Measurements from ENCODE around the gene SLC22A3. TPM values are rescaled to one million over a fixed set of nuclear protein-coding genes. Genes with fewer than 3 reads are reported as not detected.

SLC22A3 gene
- total and polyA plus RNA-seq, 3 donors from 2014 or later: 5.7 to 10.3 (median 6.9) TPM

- WGBS, 2 donors: 77 to 84% methylated on average over 6 of the region's 6 CpGs
- intact Hi-C loops (cut with DNase I; ENCODE audit: low total_unique reads): loop anchor here (10.0 kb wide), 1 partner anchor 590 kb away; no protein-coding TSS in a partner anchor
- TF ChIP-seq, protein P1, sequence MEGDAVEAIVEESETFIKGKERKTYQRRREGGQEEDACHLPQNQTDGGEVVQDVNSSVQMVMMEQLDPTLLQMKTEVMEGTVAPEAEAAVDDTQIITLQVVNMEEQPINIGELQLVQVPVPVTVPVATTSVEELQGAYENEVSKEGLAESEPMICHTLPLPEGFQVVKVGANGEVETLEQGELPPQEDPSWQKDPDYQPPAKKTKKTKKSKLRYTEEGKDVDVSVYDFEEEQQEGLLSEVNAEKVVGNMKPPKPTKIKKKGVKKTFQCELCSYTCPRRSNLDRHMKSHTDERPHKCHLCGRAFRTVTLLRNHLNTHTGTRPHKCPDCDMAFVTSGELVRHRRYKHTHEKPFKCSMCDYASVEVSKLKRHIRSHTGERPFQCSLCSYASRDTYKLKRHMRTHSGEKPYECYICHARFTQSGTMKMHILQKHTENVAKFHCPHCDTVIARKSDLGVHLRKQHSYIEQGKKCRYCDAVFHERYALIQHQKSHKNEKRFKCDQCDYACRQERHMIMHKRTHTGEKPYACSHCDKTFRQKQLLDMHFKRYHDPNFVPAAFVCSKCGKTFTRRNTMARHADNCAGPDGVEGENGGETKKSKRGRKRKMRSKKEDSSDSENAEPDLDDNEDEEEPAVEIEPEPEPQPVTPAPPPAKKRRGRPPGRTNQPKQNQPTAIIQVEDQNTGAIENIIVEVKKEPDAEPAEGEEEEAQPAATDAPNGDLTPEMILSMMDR (IDR thresholded peaks at IDR 0.05): no peak
- no peak for TF ChIP-seq POLR2A (IDR thresholded peaks at IDR 0.05)
Measured at GRCh38 chr6:160454303-160454702, 106.1 kb downstream of the SLC22A3 start.

DNA sequence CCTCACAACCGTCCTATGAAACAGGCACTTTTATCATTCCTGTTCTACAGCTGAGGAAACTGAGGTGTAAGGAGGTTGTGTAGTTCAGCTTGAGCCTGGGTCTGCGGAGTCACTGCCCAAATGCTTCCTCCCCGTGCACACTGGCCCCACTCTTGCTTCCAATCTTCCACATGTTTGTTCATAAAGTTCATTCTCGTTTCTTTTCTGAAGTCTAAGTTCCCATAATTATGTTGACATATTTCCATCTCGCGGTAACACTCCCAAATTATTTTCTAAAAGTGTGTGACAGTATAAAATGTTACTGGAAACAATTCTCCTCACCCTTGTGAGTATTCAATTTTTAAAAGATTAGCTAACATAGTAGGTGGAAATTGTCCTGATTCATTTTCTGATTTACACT lies 106.9 kb downstream of the SLC22A3 start:
- H3K27ac ChIP-seq: peak overlapping the region in 1 of 2 donors; percentile 73
- 54 to 64% methylated on average over 6 of the region's 6 CpGs for WGBS, 2 donors
- H3K9me3 ChIP-seq: no peaks in the 10 kb centered on the region
- H3K4me3 ChIP-seq: no peak overlapping the region
- TF ChIP-seq POLR2A (IDR thresholded peaks at IDR 0.05): no peak
- TF ChIP-seq, protein P1 (IDR thresholded peaks at IDR 0.05): no peak
- no peaks in the 10 kb centered on the region for H3K27me3 ChIP-seq
- no peak for DNase-seq
- H3K4me1 ChIP-seq: no peaks in the 10 kb centered on the region
- intact Hi-C loops (cut with DNase I; ENCODE audit: low total_unique reads): loop anchor here (5.0 to 10.0 kb wide), 2 partner anchors 368 to 590 kb away; no protein-coding TSS in a partner anchor
- H3K36me3 ChIP-seq (ENCODE audit: low read depth, missing control alignments): no peaks in the 10 kb centered on the region

More at GRCh38 chr6:160454303-160454702, 106.1 kb downstream of the SLC22A3 start:
- no peak overlapping the region for H3K4me3 ChIP-seq
- DNase-seq: no peak
- H3K27me3 ChIP-seq: no peaks in the 10 kb centered on the region
- no peaks in the 10 kb centered on the region for H3K9me3 ChIP-seq
- no peak overlapping the region for H3K27ac ChIP-seq
- H3K4me1 ChIP-seq: no peaks in the 10 kb centered on the region
- H3K36me3 ChIP-seq (ENCODE audit: low read depth, missing control alignments): no peaks in the 10 kb centered on the region

DNA sequence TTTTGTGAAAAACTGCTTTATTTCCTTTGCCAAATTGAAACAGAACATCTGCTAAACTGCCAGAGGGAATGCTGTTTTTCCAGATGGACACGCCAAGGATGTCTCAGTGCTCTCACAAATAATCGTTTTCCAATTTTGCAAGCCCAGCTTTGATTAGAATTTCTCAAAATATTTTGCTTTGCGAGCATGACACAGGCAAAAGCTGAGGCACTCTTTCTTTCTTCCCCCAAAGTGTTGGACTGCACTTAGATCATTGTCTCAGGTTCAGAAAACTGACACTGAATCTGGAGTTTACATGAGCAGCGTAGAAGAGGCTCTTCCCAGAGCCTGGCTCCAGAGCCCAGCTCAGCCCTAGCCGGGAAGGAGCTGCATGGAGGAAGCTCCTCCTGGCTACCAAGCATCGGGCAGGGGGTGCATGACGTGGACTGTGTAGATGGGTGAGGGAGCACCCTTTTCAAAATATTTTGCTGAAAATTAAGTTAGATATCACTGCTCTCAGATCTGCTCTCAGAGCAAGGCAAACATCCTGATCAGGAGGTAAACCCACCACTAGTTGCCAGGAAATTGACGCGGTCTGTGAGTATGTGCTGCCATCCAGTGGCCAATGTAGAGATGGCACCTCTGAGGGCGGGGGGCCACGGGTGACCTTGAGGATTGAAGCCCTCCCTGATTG lies 107.5 kb downstream of the SLC22A3 start:
- intact Hi-C loops (cut with DNase I; ENCODE audit: low total_unique reads): loop anchor here (2.0 to 10.0 kb wide), 3 partner anchors 79 to 591 kb away; no protein-coding TSS in a partner anchor
- H3K4me3 ChIP-seq: no peak overlapping the region
- H3K4me1 ChIP-seq: no peaks in the 10 kb centered on the region
- no peaks in the 10 kb centered on the region for H3K27me3 ChIP-seq
- H3K27ac ChIP-seq: peak overlapping the region; percentile 6 to 73
- H3K9me3 ChIP-seq: no peaks in the 10 kb centered on the region
- WGBS, 2 donors: 19 to 35% methylated on average over 11 of the region's 11 CpGs
- H3K36me3 ChIP-seq (ENCODE audit: low read depth, missing control alignments): no peaks in the 10 kb centered on the region
- no peak for TF ChIP-seq POLR2A (IDR thresholded peaks at IDR 0.05)
- TF ChIP-seq, protein P1 (IDR thresholded peaks at IDR 0.05): peak; percentile 96 to 98 (median 96)
- peak; percentile 77 for DNase-seq

- intact Hi-C loops (cut with DNase I; ENCODE audit: low total_unique reads): loop anchor here (2.0 to 10.0 kb wide), 3 partner anchors 79 to 591 kb away; no protein-coding TSS in a partner anchor
- H3K36me3 ChIP-seq (ENCODE audit: low read depth, missing control alignments): no peaks in the 10 kb centered on the region
- H3K4me1 ChIP-seq: no peaks in the 10 kb centered on the region
- no peak for TF ChIP-seq POLR2A (IDR thresholded peaks at IDR 0.05)
- TF ChIP-seq, protein P1 (IDR thresholded peaks at IDR 0.05): no peak
- no peak for DNase-seq
- no peaks in the 10 kb centered on the region for H3K9me3 ChIP-seq
- WGBS, 2 donors: 39 to 50% methylated on average over 3 of the region's 3 CpGs
- H3K27me3 ChIP-seq: no peaks in the 10 kb centered on the region
- H3K4me3 ChIP-seq: no peak overlapping the region
- H3K27ac ChIP-seq: peak overlapping the region; percentile 6 to 73
Measured at GRCh38 chr6:160456214-160456546, 108.0 kb downstream of the SLC22A3 start.

All from testis (tissue), 3 donors.